ENCODE measurements around the gene INPP5A. TPM values are rescaled to one million over a fixed set of nuclear protein-coding genes. Genes with fewer than 3 reads are reported as not detected.

Gene INPP5A
- total RNA-seq, 3 donors from 2014 or later: 26.6 to 50.6 (median 38.7) TPM

- Histone ChIP-seq H3K4me3 (no peak overlapping the region), H3K27ac (no peak overlapping the region), H3K36me3 (no peaks in the 10 kb centered on the region), H3K27me3 (no peaks in the 10 kb centered on the region), H3K4me1 (no peaks in the 10 kb centered on the region), H3K9me3 (no peaks in the 10 kb centered on the region)
- intact Hi-C loops (cut with DNase I; ENCODE audit: low total_unique reads): no loop called here
- DNase-seq (ENCODE audit: low spot score in 2 of 2): no peak
- TF ChIP-seq CTCF (IDR thresholded peaks at IDR 0.05) (no peak), POLR2A (IDR thresholded peaks at IDR 0.05) (no peak), POLR2AphosphoS5 (IDR thresholded peaks at IDR 0.05) (no peak)
Observed at GRCh38 chr10:132562177-132562915, 24.8 kb downstream of the INPP5A start.

- Histone ChIP-seq H3K4me3 (no peak overlapping the region), H3K27ac (no peak overlapping the region), H3K9me3 (no peaks in the 10 kb centered on the region), H3K36me3 (no peaks in the 10 kb centered on the region), H3K4me1 (no peaks in the 10 kb centered on the region), H3K27me3 (no peaks in the 10 kb centered on the region)
- no peak for DNase-seq (ENCODE audit: low spot score in 2 of 2)
- intact Hi-C loops (cut with DNase I; ENCODE audit: low total_unique reads): no loop called here
- TF ChIP-seq CTCF (IDR thresholded peaks at IDR 0.05) (no peak), POLR2A (IDR thresholded peaks at IDR 0.05) (no peak), POLR2AphosphoS5 (IDR thresholded peaks at IDR 0.05) (no peak)
Observed at GRCh38 chr10:132562916-132563456, 25.4 kb downstream of the INPP5A start.

- Histone ChIP-seq H3K4me3 (no peak overlapping the region), H3K4me1 (no peaks in the 10 kb centered on the region)
Observed at GRCh38 chr10:132563485-132564248, 26.1 kb downstream of the INPP5A start.

GRCh38 chr10:132564249-132564605 is 26.6 kb downstream of the INPP5A start:
- Histone ChIP-seq H3K9me3 (no peaks in the 10 kb centered on the region), H3K4me1 (no peaks in the 10 kb centered on the region), H3K27ac (no peak overlapping the region), H3K4me3 (no peak overlapping the region), H3K36me3 (no peaks in the 10 kb centered on the region), H3K27me3 (no peaks in the 10 kb centered on the region)
- TF ChIP-seq POLR2AphosphoS5 (IDR thresholded peaks at IDR 0.05) (no peak), CTCF (IDR thresholded peaks at IDR 0.05) (no peak), POLR2A (IDR thresholded peaks at IDR 0.05) (no peak)
- no peak for DNase-seq (ENCODE audit: low spot score in 2 of 2)
- intact Hi-C loops (cut with DNase I; ENCODE audit: low total_unique reads): no loop called here

More at GRCh38 chr10:132563485-132564248, 26.1 kb downstream of the INPP5A start:
- intact Hi-C loops (cut with DNase I; ENCODE audit: low total_unique reads): no loop called here
- Histone ChIP-seq H3K36me3 (no peaks in the 10 kb centered on the region), H3K9me3 (no peaks in the 10 kb centered on the region), H3K27me3 (no peaks in the 10 kb centered on the region), H3K27ac (no peak overlapping the region)
- TF ChIP-seq POLR2A (IDR thresholded peaks at IDR 0.05) (no peak), CTCF (IDR thresholded peaks at IDR 0.05) (no peak), POLR2AphosphoS5 (IDR thresholded peaks at IDR 0.05) (no peak)
- DNase-seq (ENCODE audit: low spot score in 2 of 2): no peak

- no peak overlapping the region for H3K27ac ChIP-seq
- no peak overlapping the region for H3K4me3 ChIP-seq
- TF ChIP-seq POLR2A (IDR thresholded peaks at IDR 0.05): no peak
- no peak for TF ChIP-seq POLR2AphosphoS5 (IDR thresholded peaks at IDR 0.05)
- no peak for TF ChIP-seq CTCF (IDR thresholded peaks at IDR 0.05)
- intact Hi-C loops (cut with DNase I; ENCODE audit: low total_unique reads): no loop called here
- no peaks in the 10 kb centered on the region for H3K27me3 ChIP-seq
- no peaks in the 10 kb centered on the region for H3K4me1 ChIP-seq
- DNase-seq (ENCODE audit: low spot score in 2 of 2): no peak
- no peaks in the 10 kb centered on the region for H3K9me3 ChIP-seq
- no peaks in the 10 kb centered on the region for H3K36me3 ChIP-seq
Observed at GRCh38 chr10:132564690-132565089, 27.1 kb downstream of the INPP5A start.
